ENCODE results near the gene RUSF1.

Gene RUSF1

GRCh38 chr16:31464781-31465260 lies 43.4 kb downstream of the RUSF1 start:
- no peak for TF ChIP-seq CTCF (IDR thresholded peaks at IDR 0.05; ENCODE audit: control insufficient read depth, insufficient read depth, low read depth, low read length, missing control alignments)
- no peak overlapping the region for H3K4me3 ChIP-seq (ENCODE audit: control insufficient read depth, low read depth, low read length)
- DNase-seq (ENCODE audit: low read depth), result no peak

GRCh38 chr16:31464348-31464769 lies 43.8 kb downstream of the RUSF1 start:
- no peak overlapping the region for H3K4me3 ChIP-seq (ENCODE audit: control insufficient read depth, low read depth, low read length)
- DNase-seq (ENCODE audit: low read depth), result no peak
- TF ChIP-seq CTCF (IDR thresholded peaks at IDR 0.05; ENCODE audit: control insufficient read depth, insufficient read depth, low read depth, low read length, missing control alignments), result no peak

GRCh38 chr16:31461921-31462804 lies 46.0 kb downstream of the RUSF1 start:
- no peak for TF ChIP-seq CTCF (IDR thresholded peaks at IDR 0.05; ENCODE audit: control insufficient read depth, insufficient read depth, low read depth, low read length, missing control alignments)
- DNase-seq (ENCODE audit: low read depth), result no peak
- H3K4me3 ChIP-seq (ENCODE audit: control insufficient read depth, low read depth, low read length), result no peak overlapping the region

- no peak for DNase-seq (ENCODE audit: low read depth)
- TF ChIP-seq CTCF (IDR thresholded peaks at IDR 0.05; ENCODE audit: control insufficient read depth, insufficient read depth, low read depth, low read length, missing control alignments), result no peak
- no peak overlapping the region for H3K4me3 ChIP-seq (ENCODE audit: control insufficient read depth, low read depth, low read length)
Observed at GRCh38 chr16:31461201-31461920, 46.8 kb downstream of the RUSF1 start.

- DNase-seq (ENCODE audit: low read depth), result peak; percentile 57
- TF ChIP-seq CTCF (IDR thresholded peaks at IDR 0.05; ENCODE audit: control insufficient read depth, insufficient read depth, low read depth, low read length, missing control alignments), result peak; percentile 71
- peak overlapping the region; percentile 50 for H3K4me3 ChIP-seq (ENCODE audit: control insufficient read depth, low read depth, low read length)
Observed at GRCh38 chr16:31460582-31461002, 47.6 kb downstream of the RUSF1 start.

- H3K4me3 ChIP-seq (ENCODE audit: control insufficient read depth, low read depth, low read length), result peak overlapping the region; percentile 76
- no peak for TF ChIP-seq CTCF (IDR thresholded peaks at IDR 0.05; ENCODE audit: control insufficient read depth, insufficient read depth, low read depth, low read length, missing control alignments)
- peak; percentile 97 for DNase-seq (ENCODE audit: low read depth)
Observed at GRCh38 chr16:31459687-31460581, 48.3 kb downstream of the RUSF1 start.
